Endometrial microvascular endothelial cells (primary cell): ENCODE measurements around the gene CCP110. TPM values are rescaled to one million over a fixed set of nuclear protein-coding genes. Genes with fewer than 3 reads are reported as not detected.

Experiments
- in situ Hi-C: cut with HindIII; loops from 2 replicates; pipeline ENCODE4 v1.10.0; 2017; ENCODE audit warnings: low sequenced_read_pairs, low pct_unique_long_range_greater_than_20kb; ENCODE audit errors: inconsistent ontology term
- total RNA-seq: library from RNA; depleted of rRNA; stranded (reverse); fragments of >200 nt; gene quantifications from one replicate; pipeline ENCODE4 v1.2.3, GENCODE V29; 2015; ENCODE audit errors: inconsistent ontology term

The CCP110 gene
- total RNA-seq, 1 donor from 2014 or later = 6.4 TPM

DNA sequence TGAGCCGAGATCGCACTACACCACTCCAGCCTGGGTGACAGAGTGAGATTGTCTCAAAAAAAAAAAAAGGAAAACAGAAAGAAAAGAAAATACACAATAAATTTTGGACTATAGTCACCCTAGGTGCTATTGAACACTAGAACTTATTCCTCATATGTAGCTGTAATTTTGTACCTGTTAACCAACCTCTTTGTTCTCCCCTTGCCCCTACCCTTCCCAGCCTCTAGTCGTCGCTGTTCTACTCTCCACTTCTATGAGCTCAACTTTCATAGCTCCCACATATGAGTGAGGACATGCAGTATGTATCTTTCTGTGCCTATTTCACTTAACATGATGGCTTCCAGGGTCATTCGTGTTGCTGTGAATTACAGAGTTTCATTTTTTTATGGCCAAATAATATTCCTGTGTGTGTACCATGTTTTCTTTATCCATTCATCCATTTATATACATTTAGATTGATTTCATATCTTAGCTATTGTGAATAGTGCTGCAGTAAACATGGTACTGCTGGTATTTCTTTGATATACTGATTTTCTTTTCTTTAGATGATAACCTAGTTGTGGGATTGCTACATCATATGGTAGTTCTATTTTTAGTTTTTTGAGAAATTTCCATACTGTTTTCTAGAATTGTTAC, 60.0 kb downstream of the CCP110 start:
- in situ Hi-C loops = no loop called here

DNA sequence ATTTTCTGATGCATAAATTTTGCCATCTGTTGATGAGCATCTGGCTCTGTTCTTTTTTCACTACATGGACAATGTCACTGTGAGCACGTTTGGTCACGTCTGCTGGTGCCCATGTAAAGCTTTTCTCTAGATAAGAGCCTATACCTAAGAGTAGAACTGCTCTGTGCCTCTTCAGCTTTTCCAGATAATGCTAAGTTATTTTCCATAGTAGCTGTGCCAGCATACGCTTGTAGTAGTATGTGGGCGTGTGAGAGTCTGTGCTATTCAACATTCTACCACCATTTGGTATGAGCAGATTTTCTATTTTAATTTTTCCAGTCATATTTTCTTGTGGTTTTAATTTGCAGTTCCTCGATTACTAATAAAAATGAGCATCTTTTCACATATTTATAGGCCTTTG, 64.9 kb downstream of the CCP110 start:
- in situ Hi-C loops = no loop called here

GRCh38 chr16:19589106-19589505, 65.4 kb downstream of the CCP110 start:
- in situ Hi-C loops = no loop called here

DNA sequence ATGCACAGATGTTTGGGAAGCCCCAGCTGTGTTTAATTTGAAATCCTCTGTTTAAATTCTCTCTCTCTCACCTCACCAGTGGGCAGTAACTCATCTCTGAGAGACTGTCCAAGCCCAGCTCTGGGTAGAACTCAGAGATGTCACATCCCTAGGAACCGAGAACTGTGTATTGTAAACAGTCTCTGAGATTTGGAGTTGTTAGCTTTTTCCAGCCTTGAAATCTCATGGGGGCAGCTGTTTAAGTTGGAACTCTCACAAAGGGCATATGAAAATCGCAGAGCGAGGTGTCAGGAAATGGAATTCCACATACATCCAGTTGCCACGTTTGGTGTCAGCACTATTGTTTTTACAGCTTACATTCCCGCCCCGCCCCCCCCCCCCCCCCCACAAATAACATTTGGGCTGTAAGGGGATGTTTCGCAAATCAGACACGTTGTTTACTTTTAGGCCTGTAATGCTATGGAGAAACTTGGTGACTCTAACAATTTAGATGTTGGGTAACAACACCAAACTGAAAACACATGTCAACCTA, 66.1 kb downstream of the CCP110 start:
- in situ Hi-C loops = no loop called here

GRCh38 chr16:19595043-19595767, 71.5 kb downstream of the CCP110 start:
- in situ Hi-C loops = no loop called here

DNA sequence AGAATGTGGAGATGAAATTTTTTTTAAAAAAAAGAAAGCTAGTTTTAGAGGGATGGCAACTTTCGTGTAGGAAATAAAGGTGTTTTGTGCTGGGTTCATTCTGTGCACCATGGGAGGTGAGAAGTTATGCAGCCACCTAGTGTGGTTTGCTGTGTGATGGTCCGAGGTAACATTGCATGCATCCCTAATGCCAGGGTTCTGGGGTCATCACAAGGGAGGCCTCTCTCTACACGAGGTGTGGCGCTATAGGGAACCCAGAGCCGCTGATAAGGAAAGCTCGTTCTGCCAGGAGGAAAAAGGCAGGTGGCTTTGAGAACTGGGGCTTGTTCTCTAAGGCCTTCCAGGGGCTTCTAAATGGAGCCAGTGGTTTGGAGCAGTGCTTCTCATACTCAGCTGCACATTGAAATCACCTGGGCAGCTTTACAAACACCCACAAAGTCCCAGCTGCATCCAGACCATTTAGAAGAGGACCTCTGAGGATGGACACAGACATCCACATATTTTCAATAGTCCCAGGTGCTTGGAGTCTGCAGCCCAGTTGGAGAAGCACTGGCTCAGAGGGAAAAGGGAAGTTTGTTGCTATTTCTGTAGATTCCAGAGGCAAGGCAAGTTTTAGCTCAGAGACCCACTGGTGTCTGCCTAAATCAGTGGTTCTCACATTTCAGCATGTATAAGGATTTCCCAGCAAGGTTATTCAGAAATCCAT, 75.2 kb downstream of the CCP110 start:
- in situ Hi-C loops = no loop called here

DNA sequence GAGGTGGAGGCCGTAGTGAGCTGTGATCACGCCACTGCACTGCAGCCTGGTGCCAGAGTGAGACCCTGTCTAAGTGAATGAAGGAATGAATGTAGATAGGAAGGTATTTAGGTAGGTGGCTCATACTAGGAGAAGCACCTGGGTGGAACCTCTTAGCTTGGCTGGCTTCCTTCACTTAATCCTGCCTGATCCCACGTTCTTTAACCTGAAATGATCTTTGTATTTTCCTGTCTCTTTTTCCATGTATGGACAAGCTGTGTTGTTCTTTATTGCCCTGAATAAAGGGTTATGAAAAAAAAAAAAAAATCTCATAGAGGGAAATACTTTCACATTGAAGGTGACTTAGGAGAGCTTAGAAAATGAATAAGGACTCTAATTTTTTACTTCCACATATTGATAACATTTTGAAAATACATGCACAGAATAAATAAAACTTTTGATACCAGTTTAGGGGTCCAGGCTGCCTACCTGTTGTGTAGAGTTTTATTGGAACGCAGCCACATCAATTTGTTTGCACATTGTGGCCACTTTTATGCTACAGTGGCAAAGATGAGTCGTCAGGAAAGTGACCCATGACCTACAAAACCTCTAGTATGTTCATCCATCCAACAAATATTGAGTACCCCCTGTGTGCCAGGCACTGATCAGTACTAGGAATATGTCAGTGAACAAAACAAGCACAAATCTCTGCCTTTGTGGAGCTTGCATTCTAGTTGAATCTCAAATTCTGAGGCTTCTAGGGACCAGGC, 76.4 kb downstream of the CCP110 start:
- in situ Hi-C loops = loop anchor here (25.0 kb wide), 1 partner anchor 287 kb away; the partner anchor contains the start of gene GPRC5B

DNA sequence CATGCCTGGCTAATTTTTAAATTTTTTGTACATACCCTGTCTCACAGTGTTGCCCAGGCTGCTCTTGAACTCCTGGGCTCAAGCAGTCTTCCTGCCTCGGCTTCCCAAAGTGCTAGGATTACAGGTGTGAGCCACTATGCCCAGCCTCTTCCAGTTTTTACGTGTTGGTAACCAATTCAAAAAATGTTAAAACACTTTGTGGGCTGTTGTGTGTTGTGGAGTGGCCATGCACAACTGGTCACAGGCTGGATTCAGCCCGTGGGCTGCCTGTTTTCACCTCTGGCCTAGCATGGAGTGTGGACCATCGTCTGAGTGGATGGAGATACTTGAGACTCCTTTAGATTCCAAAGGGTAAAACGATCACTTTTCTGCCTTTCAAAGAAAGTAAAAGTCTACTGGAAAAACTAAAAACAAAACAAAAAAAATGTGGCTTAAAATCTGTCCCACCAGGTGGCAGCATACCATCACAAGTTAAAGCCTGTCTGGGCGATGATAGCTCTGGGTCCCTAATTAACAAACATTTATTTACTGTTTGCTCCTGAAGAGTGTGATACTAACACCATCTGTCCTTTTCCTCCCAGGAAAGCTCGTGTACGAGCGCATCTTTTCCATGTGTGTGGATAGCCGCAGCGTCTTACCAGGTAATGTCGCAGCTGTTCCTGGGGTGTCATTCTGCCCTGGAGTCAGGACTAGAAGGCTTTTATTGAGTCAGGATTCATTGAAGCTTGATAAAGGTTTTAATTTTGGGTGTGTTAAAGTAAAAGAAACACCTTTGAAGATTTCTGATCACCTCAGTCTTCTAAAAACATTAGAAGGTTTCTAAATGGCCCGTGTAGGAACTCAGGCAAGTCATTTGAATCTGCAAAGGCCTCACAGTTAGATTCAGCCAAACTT, 77.6 kb downstream of the CCP110 start:
- in situ Hi-C loops = loop anchor here (25.0 kb wide), 1 partner anchor 286 kb away; the partner anchor contains the start of gene GPRC5B

Other genes starting within 250 kb of the CCP110 start
- gene CLEC19A, start 238.2 kb upstream of the CCP110 start, total RNA-seq = not detected
- not detected for gene TMC5, start 106.1 kb upstream of the CCP110 start, total RNA-seq
- 61.8 TPM for gene GDE1, start 1.8 kb upstream of the CCP110 start, total RNA-seq
- gene VPS35L, start 31.8 kb downstream of the CCP110 start, total RNA-seq = 48.0 TPM
- gene KNOP1, start 194.3 kb downstream of the CCP110 start, total RNA-seq = 14.2 TPM
- 16.5 TPM for gene IQCK, start 194.3 kb downstream of the CCP110 start, total RNA-seq